HG02623 (cell line): ENCODE data around the gene KNDC1.

ENCODE experiments used
- ATAC-seq: cut with Tn5 transposase; IDR thresholded peaks from one replicate; pipeline ENCODE4 v1.9.1; 2021; ENCODE audit warnings: moderate library complexity; ENCODE audit not compliant: unreplicated experiment

KNDC1 gene

DNA sequence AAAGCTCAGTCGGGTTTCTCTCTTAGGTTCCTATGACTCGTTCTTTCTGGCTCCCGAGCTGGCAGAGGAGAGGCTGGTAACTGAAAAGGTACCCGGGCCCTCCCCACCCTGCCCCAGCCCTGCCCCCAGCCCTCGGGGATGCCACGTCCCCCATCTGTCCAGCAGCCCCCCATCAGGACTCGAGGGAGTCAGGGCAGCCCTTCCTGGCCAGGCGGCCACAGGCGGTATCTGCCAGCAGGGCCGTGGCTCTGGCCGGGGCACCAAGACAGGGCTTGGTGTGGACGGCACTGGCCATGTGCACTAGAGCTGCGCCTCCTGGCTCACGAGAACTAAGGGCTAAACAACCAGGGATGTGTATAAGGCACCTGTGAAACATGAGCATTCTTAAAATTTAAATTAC, 29.7 kb downstream of the KNDC1 start:
- no peak for ATAC-seq

DNA sequence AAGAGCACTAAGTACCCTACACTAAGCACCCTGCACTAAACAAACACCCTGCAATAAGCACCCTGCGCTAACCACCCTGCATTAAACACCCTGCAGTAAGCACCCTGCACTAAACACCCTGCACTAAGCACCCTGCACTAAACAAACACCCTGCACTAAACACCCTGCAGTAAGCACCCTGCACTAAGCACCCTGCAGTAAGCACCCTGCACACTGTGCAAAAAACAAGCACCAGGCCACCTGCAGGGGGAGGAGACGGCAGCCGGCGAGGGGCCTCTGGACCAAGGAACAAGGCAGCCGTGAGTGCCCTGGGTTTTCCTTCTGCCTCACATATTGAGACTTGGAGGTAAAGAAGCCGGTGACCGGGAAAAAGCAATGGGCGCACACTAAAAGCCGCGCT, 30.2 kb downstream of the KNDC1 start:
- no peak for ATAC-seq

DNA sequence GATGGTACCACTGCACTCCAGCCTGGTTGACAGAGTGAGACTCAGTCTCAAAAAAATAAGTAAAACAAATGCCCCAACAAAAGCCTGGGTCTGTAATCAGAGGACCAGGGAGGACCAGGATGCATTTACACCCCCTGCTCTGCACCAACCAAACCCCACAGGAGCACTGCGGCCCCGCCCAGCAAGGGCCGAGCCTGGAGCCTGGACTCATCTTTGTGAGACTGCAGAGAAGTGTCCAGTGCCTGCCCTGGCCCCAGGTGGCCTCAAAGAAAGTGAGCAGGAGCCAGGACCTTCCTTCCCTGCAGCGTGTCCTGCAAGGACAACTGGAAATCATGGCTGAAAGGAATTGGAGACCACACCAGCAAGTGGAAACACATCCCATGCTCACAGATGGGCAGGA, 31.6 kb downstream of the KNDC1 start:
- ATAC-seq: no peak

DNA sequence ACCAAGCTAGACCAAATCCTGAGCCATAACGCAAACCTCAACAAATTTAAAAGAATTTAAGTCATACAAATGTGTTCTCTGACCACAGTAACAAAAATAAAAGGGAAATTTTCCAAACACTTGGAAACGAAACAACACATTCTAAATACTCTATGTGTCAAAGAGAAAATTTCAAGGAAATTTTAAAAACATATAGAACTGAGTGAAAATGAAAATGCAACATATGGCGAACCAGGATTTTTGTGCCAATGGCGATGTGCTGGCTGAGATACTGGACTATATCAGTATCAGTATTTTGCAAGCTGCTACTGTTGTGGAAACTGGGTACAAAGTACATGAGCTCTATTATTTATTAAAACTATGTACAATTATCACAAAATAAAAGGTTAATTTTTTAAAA, 34.1 kb downstream of the KNDC1 start:
- no peak for ATAC-seq

DNA sequence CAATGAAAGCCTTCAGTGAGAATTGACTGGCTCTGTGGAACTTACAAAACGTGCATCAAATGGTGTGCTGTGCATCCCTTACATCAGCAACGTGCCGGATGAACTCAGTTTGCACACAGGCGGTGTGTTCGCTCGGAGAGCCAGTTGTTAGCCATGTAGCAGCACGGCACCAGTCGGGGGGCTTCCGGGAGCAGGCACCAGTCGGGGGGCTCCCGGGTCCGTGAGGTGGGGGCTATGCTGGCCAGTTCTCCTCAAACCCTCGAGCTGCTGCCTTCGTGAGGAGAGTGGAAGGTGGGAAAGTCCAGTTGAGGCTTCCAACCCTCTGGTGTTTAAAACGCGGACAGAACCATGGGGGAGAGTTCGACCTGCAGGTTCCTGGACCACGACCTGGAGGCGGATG, 35.1 kb downstream of the KNDC1 start:
- ATAC-seq: no peak

GRCh38 chr10:133195611-133196010, 35.6 kb downstream of the KNDC1 start:
- no peak for ATAC-seq

DNA sequence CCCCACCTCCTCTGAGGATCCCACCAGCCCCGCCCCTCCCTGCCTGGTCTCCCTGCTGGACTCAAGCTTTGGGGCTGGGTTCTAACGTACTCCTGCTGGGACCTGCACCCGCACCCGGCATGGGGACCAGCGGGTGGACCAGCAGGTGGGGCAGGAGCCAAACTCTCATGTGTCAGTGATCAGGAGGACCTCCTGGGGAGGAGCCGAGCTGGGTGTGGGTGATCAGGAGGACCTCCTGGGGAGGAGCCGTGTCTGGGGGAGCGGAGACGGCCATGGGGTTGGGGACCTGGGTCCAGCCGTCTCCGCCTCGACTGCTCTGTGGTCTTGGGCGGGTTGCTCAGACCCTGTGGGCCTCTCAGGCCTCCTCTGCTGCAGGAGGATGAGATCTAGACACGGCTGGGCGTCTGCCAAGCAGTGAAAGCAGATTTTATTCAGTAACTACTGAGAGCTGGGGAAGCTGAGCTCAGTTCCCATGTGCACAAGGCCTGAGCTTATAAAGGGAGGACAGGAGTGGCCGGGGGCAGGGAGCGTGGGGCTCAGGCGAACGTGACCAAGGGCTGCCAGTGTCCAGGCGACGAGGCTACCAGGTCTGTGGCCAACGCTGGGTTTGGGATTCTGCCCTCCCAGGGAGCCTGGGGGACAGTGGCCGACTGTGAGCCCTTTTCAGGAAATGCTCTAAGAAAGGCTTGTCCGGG, 36.3 kb downstream of the KNDC1 start:
- ATAC-seq: no peak

DNA sequence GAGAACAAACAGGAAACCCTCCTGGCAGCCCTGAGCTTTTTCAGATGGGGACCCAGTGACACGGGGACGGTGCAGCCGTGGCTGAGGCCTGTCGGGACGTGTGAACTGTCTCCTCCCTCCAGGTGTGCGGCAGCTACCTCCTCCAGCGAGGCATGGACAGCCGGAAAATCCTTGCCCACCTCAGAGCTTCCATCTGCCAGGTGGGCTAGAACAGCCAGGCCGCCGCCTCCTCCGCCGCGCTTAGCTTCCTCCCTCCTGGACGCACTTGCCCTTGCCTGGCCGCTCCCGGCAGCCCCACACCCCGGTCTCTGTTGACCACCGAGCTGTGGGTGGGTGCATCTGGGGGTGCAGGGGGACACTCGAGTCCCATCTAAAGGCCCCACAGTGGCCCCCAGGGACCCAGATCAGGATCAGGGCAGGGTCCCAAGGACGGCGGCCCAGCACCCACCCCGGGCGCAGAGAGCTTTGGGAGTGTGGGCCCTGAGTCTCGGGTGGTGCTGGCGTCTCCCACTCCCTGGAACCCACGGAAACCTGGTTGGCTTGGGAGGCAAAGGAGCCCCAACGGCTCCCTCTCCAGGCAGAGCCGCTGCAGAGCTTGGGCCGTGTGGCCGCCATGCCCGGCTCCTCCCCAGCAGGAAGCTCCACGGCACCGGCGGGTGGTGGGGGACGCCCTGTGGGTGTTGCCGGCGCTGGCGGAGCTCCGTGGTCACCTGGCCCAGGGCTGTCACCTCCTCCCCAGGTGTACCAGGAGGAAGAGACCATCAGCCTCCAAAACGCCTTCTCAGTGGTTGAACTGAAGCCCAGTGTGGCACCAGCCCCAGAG, 37.1 kb downstream of the KNDC1 start:
- ATAC-seq: no peak

GRCh38 chr10:133197786-133198185, 37.8 kb downstream of the KNDC1 start:
- no peak for ATAC-seq

- ATAC-seq: no peak
Observed at GRCh38 chr10:133198206-133198605, 38.2 kb downstream of the KNDC1 start.

- ATAC-seq: no peak
Observed at GRCh38 chr10:133198621-133199487, 38.8 kb downstream of the KNDC1 start.

DNA sequence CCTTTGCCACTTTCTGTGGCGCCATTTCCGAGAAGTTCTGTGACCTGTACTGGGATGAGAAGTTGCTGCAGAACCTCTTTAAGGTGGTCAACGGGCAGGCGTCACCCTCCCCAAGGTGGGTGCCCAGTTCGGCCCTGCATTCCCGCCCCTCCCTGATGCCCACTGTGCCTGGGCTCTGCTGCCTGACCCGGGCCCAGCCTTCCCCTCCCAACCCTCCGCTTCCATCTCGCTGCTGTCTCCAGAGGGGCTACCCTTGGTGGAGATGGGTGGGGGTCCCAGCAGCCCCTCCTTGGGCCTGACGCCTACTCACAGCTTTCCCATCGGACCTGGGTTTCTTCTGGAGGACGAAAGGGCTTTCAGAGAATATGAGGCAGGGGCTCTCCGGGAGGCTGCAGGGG, 39.5 kb downstream of the KNDC1 start:
- ATAC-seq: no peak

- ATAC-seq: no peak
Observed at GRCh38 chr10:133199992-133200611, 40.1 kb downstream of the KNDC1 start.

- ATAC-seq: no peak
Observed at GRCh38 chr10:133200621-133201031, 40.6 kb downstream of the KNDC1 start.

DNA sequence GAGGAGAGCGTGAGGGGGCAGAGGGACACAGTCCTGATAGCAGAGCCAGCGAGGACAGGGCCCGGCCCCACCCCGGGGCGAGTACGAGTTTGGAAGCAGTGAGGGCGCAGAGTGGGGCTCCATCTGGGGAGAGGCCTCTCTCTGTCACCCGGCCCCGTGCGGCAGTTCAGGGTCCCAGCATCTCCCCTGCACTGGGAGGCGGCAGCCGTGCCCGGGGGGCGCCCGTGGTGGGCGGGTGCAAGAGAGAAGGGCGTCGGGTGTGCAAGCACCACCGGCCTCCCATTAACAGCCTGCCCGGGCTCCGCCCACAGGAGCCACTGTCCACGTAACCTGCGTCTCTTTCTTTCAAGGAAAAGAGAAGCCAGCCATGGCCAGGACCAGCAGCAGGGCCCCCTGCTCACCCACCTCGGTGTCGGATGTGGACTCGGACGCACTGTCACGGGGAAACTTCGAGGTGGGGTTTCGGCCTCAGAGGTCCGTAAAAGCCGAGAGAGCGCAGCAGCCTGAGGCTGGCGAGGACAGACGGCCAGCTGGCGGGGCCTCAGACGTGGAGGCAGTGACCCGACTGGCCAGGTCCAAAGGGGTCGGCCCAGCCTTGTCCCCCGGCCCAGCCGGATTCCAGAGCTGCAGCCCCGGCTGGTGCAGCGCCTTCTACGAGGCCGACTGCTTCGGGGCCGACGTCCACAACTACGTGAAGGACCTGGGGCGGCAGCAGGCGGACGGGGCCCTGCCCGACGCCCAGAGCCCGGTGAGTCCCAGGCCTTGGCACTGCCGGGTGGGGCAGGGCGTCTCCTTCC, 41.3 kb downstream of the KNDC1 start:
- ATAC-seq: no peak

- ATAC-seq: no peak
Observed at GRCh38 chr10:133201948-133202725, 42.1 kb downstream of the KNDC1 start.

DNA sequence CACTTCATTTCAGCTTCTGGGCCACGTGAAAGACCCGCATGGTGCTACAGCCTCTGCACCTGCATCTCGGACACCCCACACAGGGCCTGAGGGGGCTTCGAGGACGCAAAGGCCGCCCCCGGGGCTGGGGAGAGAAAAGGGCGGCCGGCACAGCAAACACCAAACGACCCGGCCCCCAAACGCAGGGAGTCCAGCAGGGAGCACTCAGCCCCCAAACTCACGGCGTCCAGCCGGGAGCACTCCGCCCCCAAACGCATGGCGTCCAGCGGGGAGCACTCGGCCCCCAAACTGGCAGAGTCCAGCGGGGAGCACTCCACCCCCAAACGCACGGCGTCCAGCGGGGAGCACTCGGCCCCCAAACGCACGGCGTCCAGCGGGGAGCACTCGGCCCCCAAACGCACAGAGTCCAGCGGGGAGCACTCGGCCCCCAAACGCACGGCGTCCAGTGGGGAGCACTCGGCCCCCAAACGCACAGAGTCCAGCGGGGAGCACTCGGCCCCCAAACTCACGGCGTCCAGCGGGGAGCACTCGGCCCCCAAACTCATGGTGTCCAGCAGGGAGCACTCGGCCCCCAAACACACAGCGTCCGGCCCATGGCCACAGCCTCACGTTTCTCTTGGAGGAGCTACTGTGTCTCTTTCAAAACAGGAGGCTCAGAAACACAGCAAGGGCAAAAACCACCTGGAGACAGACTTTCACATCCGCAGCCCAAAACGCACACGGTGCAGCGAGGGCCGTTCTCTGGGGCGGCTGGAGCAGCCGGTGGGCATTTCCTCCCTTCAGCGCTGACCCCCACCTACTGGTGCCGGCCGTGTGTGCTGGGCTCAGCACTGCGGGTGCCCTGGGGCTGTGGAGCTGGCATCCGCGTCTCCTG, 43.0 kb downstream of the KNDC1 start:
- no peak for ATAC-seq

- ATAC-seq: no peak
Observed at GRCh38 chr10:133203652-133204195, 43.7 kb downstream of the KNDC1 start.
